Kidney epithelial cell (primary cell): ENCODE measurements around the gene NUDT13. TPM values are rescaled to one million over a fixed set of nuclear protein-coding genes. Genes with fewer than 3 reads are reported as not detected.
A peak's percentile ranks its signal among the peaks of the same experiment; 100 is the strongest.
"Not testable (repeated sequence)": the region's sequence is repeated elsewhere in the genome, so short reads cannot be mapped to it uniquely, and the experiment has no call there.

Experiments used
- DNase-seq: peaks from one replicate; pipeline ENCODE4 v3.0.0-alpha.2; 2010; ENCODE audit warnings: low read depth
- H3K27me3 ChIP-seq: 2 replicates; pipeline ENCODE4 v1.6.0; 2011; ENCODE audit warnings: low read length; ENCODE audit not compliant: control insufficient read depth, insufficient read depth
- H3K36me3 ChIP-seq: 2 replicates; pipeline ENCODE4 v1.5.1; 2011; ENCODE audit warnings: low read length; ENCODE audit not compliant: control insufficient read depth, insufficient read depth
- H3K4me3 ChIP-seq: 2 replicates; pipeline ENCODE4 v1.5.1; 2011; ENCODE audit warnings: low read depth, mild to moderate bottlenecking, control low read depth, low read length
- CTCF ChIP-seq: IDR thresholded peaks from 2 replicates; pipeline ENCODE4 v1.5.1; 2011; ENCODE audit warnings: mild to moderate bottlenecking, moderate library complexity, low read length, control low read depth, inconsistent platforms; ENCODE audit not compliant: insufficient read depth, poor library complexity, severe bottlenecking
- total RNA-seq: library from RNA; depleted of rRNA; stranded (reverse); fragments of >200 nt; gene quantifications from 2 replicates; pipeline ENCODE4 v1.2.3, GENCODE V29; 2015

The NUDT13 gene
- total RNA-seq, 1 donor from 2014 or later, result 1.8 TPM

- H3K4me3 ChIP-seq, result peak overlapping the region; percentile 87
- TF ChIP-seq CTCF, result no peak
- H3K36me3 ChIP-seq, result no peaks in the 10 kb centered on the region
- H3K27me3 ChIP-seq, result no peaks in the 10 kb centered on the region
- DNase-seq, result no peak
Observed at GRCh38 chr10:73095481-73096021, 14.7 kb upstream of the NUDT13 start.

- TF ChIP-seq CTCF, result no peak
- H3K4me3 ChIP-seq, result peak overlapping the region; percentile 87
- H3K27me3 ChIP-seq, result no peaks in the 10 kb centered on the region
- DNase-seq, result no peak
- H3K36me3 ChIP-seq, result no peaks in the 10 kb centered on the region
Observed at GRCh38 chr10:73096041-73096448, 14.2 kb upstream of the NUDT13 start.

DNA sequence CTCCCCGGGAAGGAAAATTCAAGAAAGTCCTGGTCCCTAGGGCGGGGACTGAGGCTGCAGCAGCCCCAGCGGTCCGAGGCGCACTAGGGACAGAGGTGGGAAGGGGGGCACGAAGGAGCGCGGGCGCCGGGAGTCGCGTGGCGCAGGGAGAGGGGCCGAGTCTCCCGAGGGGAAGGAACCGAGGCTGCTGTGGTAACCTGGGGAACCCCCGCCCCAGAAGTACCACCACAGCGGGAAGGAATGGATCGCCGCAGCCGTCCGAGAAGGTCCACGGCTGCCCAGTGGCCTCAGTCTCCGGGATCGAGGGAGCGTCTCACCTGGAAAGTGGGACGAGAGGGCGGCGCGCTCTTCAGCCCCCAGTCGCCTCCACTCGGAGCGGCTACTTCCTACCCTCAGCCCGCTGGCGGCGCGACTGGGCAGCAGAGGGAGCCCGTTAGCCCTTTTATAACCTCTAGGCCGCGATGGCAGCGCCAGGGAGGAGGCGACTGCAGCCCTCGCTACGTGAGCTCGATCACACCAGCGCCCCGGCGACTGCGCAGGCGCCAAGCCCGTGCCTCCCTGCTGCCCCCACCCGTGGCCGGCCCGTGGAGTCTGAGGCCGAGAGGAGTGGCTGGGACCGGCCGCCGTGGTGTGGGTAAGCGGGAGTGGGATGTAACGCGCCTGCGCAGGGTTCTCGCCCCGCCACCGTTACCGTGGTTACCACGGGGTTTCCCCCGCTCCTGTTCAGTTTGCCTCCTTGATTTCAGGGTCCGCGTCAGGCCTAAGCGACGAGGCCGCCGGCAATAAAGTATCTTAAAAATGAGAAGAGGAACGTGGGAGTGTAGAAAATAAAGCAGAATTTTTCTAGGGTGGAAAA lies 13.6 kb upstream of the NUDT13 start, which contains the start of gene P4HA1:
Gene P4HA1 (minus strand): TSS at position 418 of the 856 bp plus-strand sequence. CDS start 21,983 bp downstream, outside the sequence.
- H3K27me3 ChIP-seq, result no peaks in the 10 kb centered on the region
- H3K36me3 ChIP-seq, result no peaks in the 10 kb centered on the region
- peak; percentile 74 for TF ChIP-seq CTCF
- peak; percentile 86 for DNase-seq
- H3K4me3 ChIP-seq, result peak within 1 kb of the TSS; percentile 87

GRCh38 chr10:73097305-73097670 lies 13.0 kb upstream of the NUDT13 start:
- Histone ChIP-seq H3K27me3 (no peaks in the 10 kb centered on the region), H3K4me3 (peak overlapping the region; percentile 87), H3K36me3 (no peaks in the 10 kb centered on the region)
- no peak for DNase-seq
- TF ChIP-seq CTCF, result no peak

DNA sequence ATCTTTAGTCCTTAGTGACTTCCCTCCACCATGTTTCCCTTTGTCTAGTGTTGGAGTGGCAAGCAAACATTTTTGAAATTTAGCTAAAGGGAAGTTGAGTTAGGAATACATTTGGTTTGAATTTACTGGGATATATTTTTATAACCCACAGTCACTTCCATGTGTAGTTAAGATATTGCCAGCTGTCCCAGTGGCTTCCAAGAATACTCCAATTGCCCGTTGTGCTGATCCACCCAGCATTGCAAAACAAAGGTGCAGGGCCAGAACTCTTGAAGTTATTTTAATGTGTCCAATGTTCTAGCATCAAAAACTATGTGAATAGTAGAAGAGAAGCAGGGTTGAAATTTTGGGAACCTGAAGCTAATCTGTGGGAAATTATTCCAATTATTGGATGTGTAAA lies 11.1 kb upstream of the NUDT13 start:
- no peak for DNase-seq
- TF ChIP-seq CTCF, result no peak
- H3K4me3 ChIP-seq, result no peak overlapping the region

GRCh38 chr10:73106301-73106700 lies 4.0 kb upstream of the NUDT13 start:
- no peaks in the 10 kb centered on the region for H3K27me3 ChIP-seq
- TF ChIP-seq CTCF, result no peak

More for the DNA sequence above, 11.1 kb upstream of the NUDT13 start:
- no peaks in the 10 kb centered on the region for H3K27me3 ChIP-seq
- H3K36me3 ChIP-seq, result no peaks in the 10 kb centered on the region

GRCh38 chr10:73109248-73109652 lies 1.0 kb upstream of the NUDT13 start:
- not testable (repeated sequence) for H3K36me3 ChIP-seq, H3K4me3 ChIP-seq, H3K27me3 ChIP-seq, DNase-seq

More at GRCh38 chr10:73106301-73106700, 4.0 kb upstream of the NUDT13 start:
- no peak for DNase-seq
- Histone ChIP-seq H3K4me3 (no peak overlapping the region), H3K36me3 (no peaks in the 10 kb centered on the region)

DNA sequence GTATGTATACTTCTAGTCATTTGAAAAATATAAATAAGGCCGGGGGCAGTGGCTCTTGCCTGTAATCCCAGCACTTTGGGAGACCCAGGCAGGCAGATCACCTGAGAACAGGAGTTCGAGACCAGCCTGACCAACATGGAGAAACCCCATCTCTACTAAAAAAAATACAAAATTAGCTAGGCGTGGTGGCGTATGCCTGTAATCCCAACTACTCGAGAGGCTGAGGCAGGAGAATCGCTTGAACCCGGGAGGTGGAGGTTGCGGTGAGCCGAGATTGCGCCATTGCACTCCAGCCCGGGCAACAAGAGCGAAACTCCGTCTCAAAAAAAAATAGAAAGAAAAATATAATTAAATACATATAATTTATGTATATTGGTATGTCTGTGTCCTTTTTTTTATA lies 1.8 kb downstream of the NUDT13 start:
- H3K36me3 ChIP-seq, H3K27me3 ChIP-seq, DNase-seq, H3K4me3 ChIP-seq: not testable (repeated sequence)
